ENCODE data around the gene KRT23.
"Not testable (repeated sequence)": the region's sequence is repeated elsewhere in the genome, so short reads cannot be mapped to it uniquely, and the experiment has no call there.

KRT23 gene

GRCh38 chr17:40950176-40950575 is 12.7 kb upstream of the KRT23 start:
- DNase-seq (ENCODE audit: low read depth, low spot score): no peak

DNA sequence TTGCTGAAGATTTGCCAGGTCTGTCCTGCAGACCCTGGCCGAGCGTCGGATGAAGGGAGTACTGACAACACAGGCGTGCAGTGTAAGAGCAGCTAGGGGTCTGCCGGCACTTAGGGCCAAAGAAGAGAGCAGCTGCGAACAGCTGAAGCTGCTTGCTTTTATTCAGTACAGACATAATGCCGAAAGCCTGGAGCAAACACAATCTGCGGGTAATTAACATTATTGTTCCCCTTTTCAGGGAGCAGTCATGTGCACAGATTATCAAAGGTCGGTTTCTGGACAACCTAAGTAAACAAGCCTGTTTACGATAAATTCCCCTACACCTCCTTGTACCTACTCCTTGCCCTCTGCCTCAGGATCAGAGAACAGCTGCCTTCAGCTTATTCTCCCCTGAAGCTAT is 12.0 kb upstream of the KRT23 start:
- no peak for DNase-seq (ENCODE audit: low read depth, low spot score)

DNA sequence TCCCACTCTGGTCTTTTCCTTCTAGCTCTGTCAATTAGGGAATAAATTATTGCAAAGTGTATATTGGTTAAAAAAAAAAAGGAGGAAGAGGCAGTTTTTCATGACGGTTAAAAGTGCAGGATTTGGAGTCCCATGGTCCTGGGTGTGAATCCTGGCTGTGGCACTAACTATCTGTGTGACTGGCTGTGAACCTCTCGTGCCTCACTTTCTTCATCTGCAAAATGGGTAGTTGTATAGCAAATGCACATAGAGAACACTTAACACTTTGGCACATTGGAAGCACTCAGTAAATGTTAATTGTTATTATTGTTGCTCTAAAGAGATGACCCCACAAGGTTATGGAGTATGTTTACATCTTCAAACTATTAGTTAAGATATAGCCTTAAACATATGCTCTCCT is 10.5 kb upstream of the KRT23 start:
- DNase-seq (ENCODE audit: low read depth, low spot score): no peak

GRCh38 chr17:40945414-40945813 is 8.0 kb upstream of the KRT23 start:
- DNase-seq (ENCODE audit: low read depth, low spot score): no peak

DNA sequence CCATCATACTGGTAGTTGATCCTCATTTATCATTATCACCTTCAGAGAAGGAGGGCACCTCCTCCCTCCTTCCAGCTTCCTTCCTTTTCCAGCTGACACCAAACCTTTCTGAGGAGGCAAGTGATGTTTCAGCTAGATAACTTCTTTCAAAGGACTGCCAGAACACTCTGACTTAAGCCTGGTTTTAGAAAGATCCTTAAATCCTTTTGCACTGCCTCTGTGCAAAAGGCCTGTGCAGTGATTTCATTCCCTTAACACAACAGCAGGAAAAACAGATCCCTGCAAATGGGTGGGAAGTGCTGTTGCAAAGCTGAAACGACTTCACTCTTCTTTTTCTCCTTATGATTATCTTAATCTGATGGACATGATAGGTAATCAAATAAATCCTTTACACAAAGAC is 7.1 kb upstream of the KRT23 start:
- DNase-seq (ENCODE audit: low read depth, low spot score): no peak

DNA sequence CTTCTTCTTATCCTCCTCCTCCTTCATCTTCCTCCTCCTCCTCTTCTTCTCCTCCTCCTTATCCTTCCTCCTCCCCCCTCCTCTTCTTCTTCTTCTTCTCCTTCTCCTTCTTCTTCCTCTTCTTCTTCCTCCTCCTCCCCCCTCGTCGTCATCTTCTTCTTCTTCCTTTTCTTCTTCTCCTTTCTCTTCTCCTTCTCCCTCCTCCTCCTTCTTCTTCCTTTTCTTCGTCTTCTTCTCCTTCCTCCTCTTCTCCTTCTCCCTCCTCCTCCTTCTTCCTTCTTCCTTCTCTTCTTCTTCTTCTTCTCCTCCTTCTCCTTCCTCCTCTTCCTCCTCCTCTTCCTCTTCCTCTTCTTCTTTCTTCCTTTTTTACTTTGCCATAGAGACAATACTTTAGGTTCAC is 5.1 kb upstream of the KRT23 start:
- DNase-seq (ENCODE audit: low read depth, low spot score): no peak

- DNase-seq (ENCODE audit: low read depth, low spot score): no peak
These were observed 2.8 kb upstream of the KRT23 start for GRCh38 chr17:40940266-40940665.

GRCh38 chr17:40938981-40939380 is 1.5 kb upstream of the KRT23 start:
- DNase-seq (ENCODE audit: low read depth, low spot score): no peak

GRCh38 chr17:40936976-40937375 is 470 bp downstream of the KRT23 start:
- no peak for DNase-seq (ENCODE audit: low read depth, low spot score)

GRCh38 chr17:40936437-40936971 is 942 bp downstream of the KRT23 start:
- no peak for DNase-seq (ENCODE audit: low read depth, low spot score)

DNA sequence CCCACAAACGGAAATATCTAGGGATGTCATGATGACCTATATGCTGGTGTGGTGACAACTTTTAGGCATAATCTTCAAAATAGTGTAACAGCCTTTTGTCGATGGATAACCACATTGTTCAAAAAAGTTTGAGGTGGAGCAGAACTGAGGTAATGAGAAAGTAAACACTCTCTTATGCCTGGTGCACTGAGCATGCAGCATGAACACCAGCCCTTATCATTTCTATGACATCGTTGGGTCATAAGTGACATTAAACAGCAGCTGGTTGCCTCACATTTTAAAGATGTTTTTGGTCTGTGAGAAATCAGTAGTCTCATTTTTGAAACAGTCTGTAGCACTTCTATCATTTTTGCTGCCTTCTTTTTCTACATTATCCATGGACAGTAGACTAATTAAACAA is 1.8 kb downstream of the KRT23 start:
- DNase-seq (ENCODE audit: low read depth, low spot score): no peak

DNA sequence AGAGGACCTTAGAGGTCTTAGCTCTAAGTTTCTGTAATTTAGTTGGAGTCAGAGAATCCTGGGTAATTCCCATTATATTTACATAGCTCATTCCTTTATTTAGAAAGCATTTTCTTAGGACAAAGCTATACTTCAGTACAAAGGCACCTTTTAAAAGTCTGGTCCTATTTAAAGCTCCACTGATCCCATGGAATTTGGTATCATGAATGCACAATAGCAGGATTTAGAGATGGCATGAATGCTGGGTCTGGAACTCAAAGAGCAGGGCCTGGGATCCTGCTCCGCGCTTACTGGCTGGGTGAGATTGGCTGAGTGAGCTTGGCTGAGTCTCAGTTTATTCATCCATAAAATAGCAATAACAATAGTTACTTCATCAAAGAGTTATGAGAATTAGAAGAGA is 4.8 kb downstream of the KRT23 start:
- no peak for DNase-seq (ENCODE audit: low read depth, low spot score)

DNA sequence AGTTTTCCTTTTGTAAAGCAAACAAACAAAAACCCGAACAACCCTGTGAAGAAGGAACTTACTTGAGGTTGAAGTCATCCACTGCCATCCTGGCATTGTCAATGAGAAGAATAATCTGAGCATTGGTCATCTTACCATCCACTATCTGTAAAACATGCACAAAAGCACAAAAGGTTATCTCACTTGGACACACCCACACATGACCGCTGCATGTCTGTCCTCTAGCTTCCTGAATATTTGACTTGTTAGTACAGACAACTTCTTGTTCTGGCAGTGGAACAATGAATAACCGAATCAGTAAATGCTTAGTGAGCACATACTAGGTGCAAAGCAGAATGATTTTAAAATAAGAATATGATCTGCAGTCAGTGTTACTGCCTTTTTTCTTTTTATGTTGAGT is 6.1 kb downstream of the KRT23 start:
- DNase-seq (ENCODE audit: low read depth, low spot score): no peak

GRCh38 chr17:40926341-40926740 is 11.1 kb downstream of the KRT23 start:
- DNase-seq (ENCODE audit: low read depth, low spot score): no peak

DNA sequence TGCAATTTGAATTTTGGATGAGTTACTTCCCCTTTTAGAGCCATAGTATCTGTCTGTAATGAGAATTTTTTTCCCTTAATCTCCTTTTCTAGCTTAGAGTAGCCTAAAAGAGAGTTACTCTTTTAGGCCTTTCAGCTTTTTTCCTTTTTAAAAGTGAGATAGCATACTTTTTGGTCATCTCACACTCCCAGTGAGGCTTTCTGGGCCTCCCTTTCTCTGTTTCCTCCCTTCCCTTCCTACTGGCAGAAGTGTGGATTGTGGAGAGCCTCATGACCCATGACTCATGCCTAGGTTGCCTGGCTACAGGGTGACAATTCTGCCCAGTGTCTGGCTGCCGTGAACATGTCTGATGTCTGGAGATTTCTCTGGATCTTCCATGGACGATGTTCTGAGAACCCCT is 15.2 kb downstream of the KRT23 start:
- DNase-seq (ENCODE audit: low read depth, low spot score): no peak

GRCh38 chr17:40921026-40921425 is 16.4 kb downstream of the KRT23 start:
- no peak for DNase-seq (ENCODE audit: low read depth, low spot score)

DNA sequence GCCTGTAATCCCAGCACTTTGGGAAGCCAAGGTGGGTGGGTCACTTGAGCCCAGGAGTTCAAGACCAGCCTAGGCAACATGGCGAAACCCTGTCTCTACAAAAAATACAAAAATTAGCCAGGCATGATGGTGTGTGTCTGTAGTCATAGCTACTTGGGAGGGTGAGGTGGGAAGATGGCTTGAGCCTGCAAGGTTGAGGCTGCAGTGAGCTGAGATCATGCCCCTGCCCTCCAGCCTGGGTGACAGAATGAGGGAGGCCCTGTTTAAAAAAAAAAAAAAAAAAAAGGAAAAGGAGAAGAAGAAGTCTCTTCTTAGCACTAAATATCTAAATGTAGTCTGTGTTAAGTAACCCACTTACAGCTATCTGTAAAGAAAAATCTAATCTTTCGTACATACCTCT is 20.3 kb downstream of the KRT23 start:
- DNase-seq (ENCODE audit: low read depth, low spot score): not testable (repeated sequence)

- DNase-seq (ENCODE audit: low read depth, low spot score): no peak
These were observed 21.1 kb downstream of the KRT23 start for GRCh38 chr17:40916366-40916765.

GRCh38 chr17:40915721-40916256 is 21.7 kb downstream of the KRT23 start:
- no peak for DNase-seq (ENCODE audit: low read depth, low spot score)

- no peak for DNase-seq (ENCODE audit: low read depth, low spot score)
These were observed 22.2 kb downstream of the KRT23 start for GRCh38 chr17:40915199-40915661.

DNA sequence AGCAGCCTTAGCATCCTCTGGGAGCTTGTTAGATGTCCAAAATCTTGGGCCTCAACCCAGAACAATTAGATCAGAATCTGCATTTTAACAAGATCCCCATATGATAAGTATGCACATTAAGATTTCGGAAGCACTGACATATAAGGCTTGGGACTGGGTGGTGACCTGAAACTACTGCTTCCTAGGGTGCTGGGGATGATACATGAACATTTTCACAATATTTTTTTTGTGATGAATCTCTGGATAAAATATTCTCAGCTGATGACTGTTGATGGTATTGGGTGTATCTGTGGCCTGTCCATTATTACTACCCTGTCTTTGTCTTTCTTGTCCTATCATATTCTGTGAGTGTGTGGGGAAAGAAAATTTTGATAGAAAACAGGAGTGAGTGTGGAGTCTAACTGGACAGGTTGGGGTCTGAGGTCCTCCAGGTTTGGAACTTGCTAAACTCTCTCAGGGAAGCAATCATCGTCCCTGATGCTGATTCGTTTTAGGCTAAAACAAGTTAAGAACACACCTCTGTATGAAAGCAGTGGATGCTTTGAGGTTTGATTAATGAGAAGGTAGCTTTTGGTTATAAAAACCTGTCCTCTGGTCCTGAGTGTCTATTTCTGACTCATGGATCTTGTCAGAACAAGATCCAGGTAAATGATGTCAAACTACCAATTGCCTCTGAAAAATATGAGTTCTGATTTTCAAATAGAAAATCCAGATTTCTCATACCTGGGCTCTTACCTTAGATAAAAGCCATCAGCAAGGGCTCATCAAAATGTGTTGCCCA is 23.2 kb downstream of the KRT23 start:
- DNase-seq (ENCODE audit: low read depth, low spot score): no peak

GRCh38 chr17:40912486-40913210 is 24.8 kb downstream of the KRT23 start:
- DNase-seq (ENCODE audit: low read depth, low spot score): no peak

GRCh38 chr17:40910441-40910841 is 27.0 kb downstream of the KRT23 start:
- no peak for DNase-seq (ENCODE audit: low read depth, low spot score)
